Sciatic nerve (tissue), 2 donors: ENCODE data around the gene POMP. TPM values are rescaled to one million over a fixed set of nuclear protein-coding genes. Genes with fewer than 3 reads are reported as not detected.

Experiments
- ATAC-seq: fragments of 200-7000 bp; cut with Tn5 transposase; one replicate; pipeline ENCODE4 v1.9.1; 2020; ENCODE audit warnings: mild to moderate bottlenecking, moderate library complexity
- DNase-seq: peaks from one replicate; pipeline ENCODE4 v3.0.0-alpha.2; 2020; ENCODE audit warnings: low spot score
- intact Hi-C: fragments of 100-400 bp; cut with DNase I; formaldehyde crosslinking; loops from one replicate; pipeline ENCODE4 v1.14.2; 2022
- total RNA-seq: library from RNA; stranded (reverse); fragmentation: NEBNext Ultra II Directional; extraction: Animal tissue kit (Norgen Biotek cat#: 25700); gene quantifications from one replicate; pipeline ENCODE4 v1.2.1, GENCODE V29; 2021
- donor health status: DM: no; HTN: no; CAD: no.
- donor health status: DM: no; HTN: no; CAD: no.

POMP gene
- total RNA-seq, 1 donor from 2014 or later = 49.2 TPM

- DNase-seq = no peak
- intact Hi-C loops = no loop called here
- ATAC-seq = no peak
These were observed 64.9 kb downstream of the POMP start for GRCh38 chr13:28723806-28724205.

GRCh38 chr13:28725046-28725610, 66.2 kb downstream of the POMP start:
- no peak for DNase-seq
- intact Hi-C loops = no loop called here
- ATAC-seq = no peak

Other genes starting within 250 kb of the POMP start
- 84.8 TPM for gene FLT1, start 164.0 kb upstream of the POMP start, total RNA-seq
- gene SLC46A3, start 59.8 kb downstream of the POMP start, total RNA-seq = 10.1 TPM
- gene MTUS2, start 161.2 kb downstream of the POMP start, total RNA-seq = not detected